HuH-7.5 (cell line): ENCODE results near the gene PPM1G.
"Not testable (repeated sequence)": the region's sequence is repeated elsewhere in the genome, so short reads cannot be mapped to it uniquely, and the experiment has no call there.

Source experiments
- DNase-seq: peaks from one replicate; pipeline ENCODE4 v3.0.0; 2011; ENCODE audit warnings: low spot score

The PPM1G gene, protein sequence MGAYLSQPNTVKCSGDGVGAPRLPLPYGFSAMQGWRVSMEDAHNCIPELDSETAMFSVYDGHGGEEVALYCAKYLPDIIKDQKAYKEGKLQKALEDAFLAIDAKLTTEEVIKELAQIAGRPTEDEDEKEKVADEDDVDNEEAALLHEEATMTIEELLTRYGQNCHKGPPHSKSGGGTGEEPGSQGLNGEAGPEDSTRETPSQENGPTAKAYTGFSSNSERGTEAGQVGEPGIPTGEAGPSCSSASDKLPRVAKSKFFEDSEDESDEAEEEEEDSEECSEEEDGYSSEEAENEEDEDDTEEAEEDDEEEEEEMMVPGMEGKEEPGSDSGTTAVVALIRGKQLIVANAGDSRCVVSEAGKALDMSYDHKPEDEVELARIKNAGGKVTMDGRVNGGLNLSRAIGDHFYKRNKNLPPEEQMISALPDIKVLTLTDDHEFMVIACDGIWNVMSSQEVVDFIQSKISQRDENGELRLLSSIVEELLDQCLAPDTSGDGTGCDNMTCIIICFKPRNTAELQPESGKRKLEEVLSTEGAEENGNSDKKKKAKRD

GRCh38 chr2:27409321-27410073 is at the start of gene PPM1G:
Gene PPM1G, minus strand, starts transcription at chr2:27409591. Its CDS starts 169 bp downstream, at chr2:27409422.
- DNase-seq, result peak; percentile 70

DNA sequence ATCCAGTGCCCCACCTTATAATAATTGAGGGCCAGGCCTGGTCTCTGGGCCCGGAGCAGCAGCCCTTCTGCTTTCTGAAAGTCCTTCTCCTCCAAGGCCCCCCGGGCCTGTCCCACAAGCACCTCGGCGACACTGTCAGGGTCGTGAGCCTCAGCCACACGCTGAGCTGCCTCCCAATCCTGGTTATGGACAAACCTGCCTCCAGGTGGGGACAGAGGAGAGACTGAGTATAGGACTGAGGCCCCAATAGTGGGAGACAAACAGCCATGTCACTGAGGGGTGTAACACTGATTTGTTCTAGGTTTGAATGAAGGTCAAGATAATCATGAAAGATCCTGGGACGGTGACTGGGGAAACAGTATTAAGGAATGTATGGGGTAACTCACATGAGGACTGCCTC is 44.6 kb upstream of the PPM1G start:
- DNase-seq, result no peak

DNA sequence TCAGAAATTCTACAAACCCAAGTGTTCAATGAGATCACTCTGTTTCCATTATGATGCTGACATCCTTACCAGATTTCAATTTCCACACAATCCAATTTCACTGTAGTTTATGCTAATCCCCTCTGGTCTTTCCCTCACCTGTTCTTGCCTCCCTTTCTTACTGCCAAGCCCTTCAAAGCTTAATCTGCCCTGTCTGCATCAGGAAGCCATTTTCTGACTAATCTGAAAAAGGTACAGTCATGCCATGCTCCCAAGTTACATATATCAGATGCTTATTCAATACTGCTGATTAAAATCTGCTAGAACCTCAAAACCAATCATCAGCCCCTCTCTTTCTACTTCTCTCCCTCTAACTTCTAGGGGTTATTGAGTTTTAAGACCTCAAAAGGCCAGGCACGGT is 41.7 kb upstream of the PPM1G start:
- DNase-seq, result no peak

DNA sequence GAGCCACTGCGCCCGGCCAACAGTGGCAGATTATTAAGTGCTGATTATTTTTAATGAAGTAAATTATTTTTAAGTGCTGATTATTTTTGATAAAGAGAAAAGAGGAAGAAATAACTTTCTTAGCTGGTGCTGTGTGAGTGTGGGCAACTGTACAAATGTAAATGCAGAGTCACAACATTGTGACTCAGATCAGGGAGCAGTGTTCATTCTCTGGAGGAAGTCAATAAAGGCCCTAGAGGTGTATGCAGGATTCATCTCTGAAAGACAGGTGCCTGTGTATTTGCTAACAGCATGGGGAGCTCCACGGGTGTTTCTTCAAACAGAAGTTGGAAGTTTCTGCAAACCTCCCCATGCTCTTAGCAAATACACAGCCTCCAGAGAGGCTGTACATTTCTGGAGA is 39.0 kb upstream of the PPM1G start:
- DNase-seq, result no peak

- no peak for DNase-seq
These were observed 36.7 kb upstream of the PPM1G start for GRCh38 chr2:27446057-27446456.

- no peak for DNase-seq
These were observed 36.2 kb upstream of the PPM1G start for GRCh38 chr2:27445615-27446014.

- no peak for DNase-seq
These were observed 35.8 kb upstream of the PPM1G start for GRCh38 chr2:27445155-27445554.

GRCh38 chr2:27442920-27443282 is 33.5 kb upstream of the PPM1G start:
- no peak for DNase-seq

- DNase-seq, result no peak
These were observed 32.8 kb upstream of the PPM1G start, which contains the start of gene KRTCAP3 for GRCh38 chr2:27441958-27442919. Gene KRTCAP3, plus strand, starts transcription at chr2:27442381. Its CDS starts 32 bp downstream, at chr2:27442413.

DNA sequence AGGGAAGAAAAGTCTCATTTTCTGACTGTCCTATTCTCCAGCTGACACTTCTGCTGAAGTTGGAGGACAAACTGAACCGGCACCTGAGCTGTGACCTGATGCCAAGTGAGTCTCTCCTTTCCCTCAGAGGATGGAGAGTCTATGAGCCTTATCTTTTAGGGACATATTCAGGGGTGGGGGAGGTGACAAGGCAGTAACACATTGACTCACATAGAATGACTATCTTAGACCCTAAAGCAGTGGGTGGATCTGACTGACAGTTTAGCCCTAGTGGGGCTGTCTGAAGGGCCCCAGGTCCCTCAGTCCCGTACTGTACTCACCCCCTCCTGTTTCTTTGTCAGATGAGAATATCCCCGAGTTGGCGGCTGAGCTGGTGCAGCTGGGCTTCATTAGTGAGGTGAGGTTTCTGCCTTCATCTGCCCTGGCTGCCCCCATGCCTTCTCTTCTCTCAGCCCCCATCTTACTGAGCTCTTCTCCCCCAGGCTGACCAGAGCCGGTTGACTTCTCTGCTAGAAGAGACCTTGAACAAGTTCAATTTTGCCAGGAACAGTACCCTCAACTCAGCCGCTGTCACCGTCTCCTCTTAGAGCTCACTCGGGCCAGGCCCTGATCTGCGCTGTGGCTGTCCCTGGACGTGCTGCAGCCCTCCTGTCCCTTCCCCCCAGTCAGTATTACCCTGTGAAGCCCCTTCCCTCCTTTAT is 32.0 kb upstream of the PPM1G start:
- no peak for DNase-seq

DNA sequence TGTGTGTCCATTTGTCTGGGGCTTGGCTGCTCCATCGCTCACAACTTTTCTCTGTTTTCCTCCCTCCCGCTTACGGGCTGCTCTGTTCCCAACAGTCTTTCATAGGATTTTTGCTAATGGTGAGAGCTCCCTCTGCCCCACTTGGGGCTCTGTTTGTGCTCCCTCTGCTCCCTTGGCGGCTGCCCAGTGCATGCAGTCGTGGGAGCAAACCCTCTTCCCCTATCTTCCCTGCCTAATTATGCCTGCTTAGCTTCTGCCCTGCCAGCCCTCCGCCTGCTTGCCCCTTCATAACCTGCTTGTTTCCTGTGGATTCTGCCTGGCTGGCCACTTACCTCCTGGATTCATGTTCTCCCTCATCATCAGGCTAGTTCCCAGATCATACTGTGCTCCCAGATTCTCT is 26.2 kb upstream of the PPM1G start:
- no peak for DNase-seq

DNA sequence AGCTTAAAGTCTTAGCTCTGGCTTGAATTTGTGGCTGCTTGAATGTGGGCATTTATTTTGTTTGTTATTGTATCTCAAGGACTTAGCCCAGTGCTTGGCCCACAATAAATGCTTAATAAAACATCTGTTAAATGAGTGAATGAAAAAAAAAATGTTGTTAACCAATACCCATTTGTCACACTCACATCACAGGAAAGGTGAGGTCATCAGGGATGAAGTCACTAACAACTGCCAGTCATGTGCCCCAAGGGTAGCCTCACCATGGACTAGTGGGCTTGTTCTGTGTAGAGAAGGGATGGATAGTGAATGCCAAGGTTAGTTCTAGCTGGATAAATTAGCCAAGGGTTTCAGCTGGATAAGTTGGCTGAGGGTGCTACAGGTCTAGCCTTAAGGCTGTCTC is 22.0 kb upstream of the PPM1G start:
- DNase-seq, result no peak

GRCh38 chr2:27428978-27429541 is 19.7 kb upstream of the PPM1G start:
- peak; percentile 68 for DNase-seq

- peak; percentile 85 for DNase-seq
These were observed 19.0 kb upstream of the PPM1G start, which contains the start of gene NRBP1 for GRCh38 chr2:27428213-27428977. Gene NRBP1, plus strand, starts transcription at chr2:27428631. Its CDS starts 4,643 bp downstream, at chr2:27433274.

- DNase-seq, result no peak
These were observed 18.4 kb upstream of the PPM1G start for GRCh38 chr2:27427863-27428212.

DNA sequence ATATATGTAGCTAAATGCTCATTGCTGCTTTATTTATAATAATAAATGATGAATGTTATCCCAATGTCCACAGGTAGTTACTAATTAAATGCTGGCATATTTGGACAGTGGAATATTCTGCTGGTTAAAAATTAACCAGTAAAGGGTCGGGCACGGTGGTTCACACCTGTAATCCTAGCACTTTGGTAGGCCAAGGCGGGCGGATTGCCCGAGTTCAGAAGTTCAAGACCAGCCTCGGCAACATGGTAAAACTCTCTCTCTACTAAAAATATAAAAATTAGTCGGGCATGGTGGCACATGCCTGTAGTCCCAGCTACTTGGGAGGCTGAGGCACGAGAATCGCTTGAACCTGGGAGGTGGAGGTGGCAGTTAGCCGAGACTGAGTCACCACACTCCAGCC is 15.6 kb upstream of the PPM1G start:
- not testable (repeated sequence) for DNase-seq

- DNase-seq, result no peak
These were observed 13.6 kb upstream of the PPM1G start for GRCh38 chr2:27422958-27423357.

DNA sequence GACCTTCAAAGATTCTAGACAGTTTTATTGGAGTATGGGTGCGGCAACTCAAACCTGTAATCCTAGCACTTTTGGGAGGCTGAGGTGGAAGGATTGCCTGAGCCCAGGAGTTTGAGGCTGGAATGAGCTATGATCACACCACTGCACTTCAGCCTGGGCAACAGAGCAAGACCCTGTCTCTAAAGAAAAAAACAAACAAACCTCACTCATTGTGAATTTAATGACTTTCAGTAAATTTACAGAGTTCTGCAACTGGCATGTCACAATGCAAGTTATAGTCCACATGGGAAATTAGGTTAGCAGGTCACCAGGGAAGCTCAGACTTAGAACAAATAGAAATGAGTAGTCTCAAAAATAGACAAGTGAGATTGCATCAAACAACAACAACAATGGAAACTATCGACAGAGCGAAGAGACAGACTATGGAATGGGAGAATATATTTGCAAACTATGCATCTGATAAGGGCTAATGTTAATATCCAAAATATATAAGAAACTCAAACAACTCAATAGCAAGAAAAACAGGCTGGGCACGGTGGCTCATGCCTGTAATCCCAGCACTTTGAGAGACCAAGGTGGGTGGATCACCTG is 12.4 kb upstream of the PPM1G start:
- no peak for DNase-seq

GRCh38 chr2:27420996-27421395 is 11.6 kb upstream of the PPM1G start:
- DNase-seq, result no peak

DNA sequence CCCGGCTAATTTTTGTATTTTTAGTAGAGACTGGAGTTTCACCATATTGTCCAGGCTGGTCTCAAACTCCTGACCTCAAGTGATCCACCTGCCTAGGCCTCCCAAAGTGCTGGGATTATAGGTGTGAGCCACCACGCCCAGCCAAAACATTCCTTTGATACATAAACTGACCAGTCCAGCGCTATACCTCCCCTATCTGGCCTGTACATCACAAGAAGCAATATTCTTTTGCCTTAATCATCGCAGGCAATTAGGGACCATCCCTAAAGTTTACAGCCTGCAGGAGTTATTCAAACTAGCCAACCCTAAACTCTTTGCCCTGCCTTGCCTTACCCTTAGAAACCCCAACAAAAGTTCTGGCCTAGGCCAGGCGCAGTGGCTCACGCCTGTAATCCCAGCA is 6.8 kb upstream of the PPM1G start:
- DNase-seq, result no peak
